HG02759 (cell line): Measurements from ENCODE around the gene SULT6B1.
"Not testable (repeated sequence)": the region's sequence is repeated elsewhere in the genome, so short reads cannot be mapped to it uniquely, and the experiment has no call there.

Experiments used
- ATAC-seq: cut with Tn5 transposase; IDR thresholded peaks from one replicate; pipeline ENCODE4 v1.9.1; 2021; ENCODE audit warnings: mild to moderate bottlenecking, moderate library complexity; ENCODE audit not compliant: unreplicated experiment

Gene SULT6B1

GRCh38 chr2:37196320-37197195 lies 8.1 kb upstream of the SULT6B1 start, which contains the start of gene CEBPZOS:
CEBPZOS (plus strand) TSS chr2:37196496; CDS start chr2:37199705, 3,209 bp downstream.
- ATAC-seq: peak; percentile 79

DNA sequence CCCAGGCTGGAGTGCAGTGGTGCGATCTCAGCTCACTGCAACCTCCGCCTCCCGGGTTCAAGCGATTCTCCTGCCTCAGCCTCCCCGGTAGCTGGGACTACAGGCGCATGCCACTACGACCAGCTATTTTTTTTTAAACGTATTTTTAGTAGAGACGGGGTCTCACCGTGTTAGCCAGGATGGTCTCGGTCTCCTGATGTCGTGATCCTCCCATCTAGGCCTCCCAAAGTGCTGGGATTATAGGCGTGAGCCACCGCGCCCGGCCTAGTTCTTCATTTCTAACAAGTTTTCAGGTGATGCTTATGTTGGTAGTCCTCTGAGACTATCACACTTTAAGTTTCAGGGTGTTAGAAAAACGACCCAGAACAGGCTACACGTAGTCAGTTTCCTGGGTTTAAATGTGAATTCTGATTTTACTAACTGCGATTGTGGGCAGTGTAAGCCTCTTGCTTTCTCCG lies 7.4 kb upstream of the SULT6B1 start:
- not testable (repeated sequence) for ATAC-seq

DNA sequence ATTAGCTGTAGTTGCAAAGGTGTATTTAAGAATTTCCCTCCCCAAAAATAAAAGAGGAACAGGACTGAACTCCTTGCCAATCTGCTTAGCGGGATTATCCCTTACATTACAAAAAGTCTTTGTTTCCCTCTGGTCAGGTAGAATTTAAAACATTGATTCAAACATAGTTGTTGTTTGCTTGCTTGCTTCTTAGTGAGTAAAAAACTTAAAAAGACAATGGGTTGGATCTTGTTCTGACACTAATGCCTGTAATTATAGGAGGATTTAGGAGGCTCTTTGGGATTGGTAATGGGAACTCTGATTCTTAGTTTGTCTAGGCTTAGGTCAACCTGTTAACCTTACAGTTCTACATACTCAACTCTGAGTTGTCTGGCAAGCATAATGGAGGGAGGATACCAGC lies 4.1 kb upstream of the SULT6B1 start:
- ATAC-seq: no peak

- ATAC-seq: no peak
Measured at GRCh38 chr2:37191747-37192146, 3.3 kb upstream of the SULT6B1 start.

DNA sequence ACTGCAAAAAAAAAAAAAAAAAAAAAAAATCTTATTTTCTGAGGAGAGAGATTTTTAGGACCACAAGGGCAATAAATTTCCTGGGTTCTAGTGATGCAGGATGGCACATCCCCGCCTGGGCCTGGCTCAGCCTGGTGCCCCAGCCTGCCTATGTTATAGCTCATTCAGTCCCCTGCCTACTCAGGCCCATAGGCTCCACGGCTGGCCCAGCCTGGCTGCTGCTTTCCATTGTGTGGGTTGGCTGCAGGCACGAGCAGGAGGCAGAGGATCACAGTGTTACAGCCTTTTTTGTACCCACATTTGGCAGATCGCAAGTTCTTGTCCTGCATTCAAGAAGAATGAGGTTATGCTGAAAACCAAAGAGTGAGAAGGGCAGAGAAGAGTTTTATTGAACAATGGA lies 2.8 kb upstream of the SULT6B1 start:
- no peak for ATAC-seq

DNA sequence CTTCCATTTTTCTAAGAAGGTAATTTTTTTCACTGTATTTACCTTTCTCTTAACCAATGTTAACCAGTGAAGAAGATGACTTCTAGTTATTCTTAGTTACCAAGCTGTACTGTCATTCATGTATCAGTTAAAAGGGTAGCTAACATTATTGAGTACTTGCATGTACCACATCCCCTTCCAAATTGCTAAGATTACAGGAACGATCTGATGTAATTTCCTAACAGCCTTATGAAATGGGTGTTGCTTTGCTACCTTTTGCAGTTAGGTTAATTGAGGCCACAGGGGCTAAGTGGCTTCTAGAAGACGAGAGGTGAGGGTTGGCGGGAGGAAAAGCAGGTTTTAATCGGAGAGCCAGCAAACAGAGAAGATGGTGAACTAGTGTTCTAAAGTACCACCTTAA lies 1.8 kb upstream of the SULT6B1 start:
- no peak for ATAC-seq

- ATAC-seq: no peak
Measured at GRCh38 chr2:37189452-37190153, 1.1 kb upstream of the SULT6B1 start.

- ATAC-seq: no peak
Measured at GRCh38 chr2:37181726-37182684, 6.5 kb downstream of the SULT6B1 start.

DNA sequence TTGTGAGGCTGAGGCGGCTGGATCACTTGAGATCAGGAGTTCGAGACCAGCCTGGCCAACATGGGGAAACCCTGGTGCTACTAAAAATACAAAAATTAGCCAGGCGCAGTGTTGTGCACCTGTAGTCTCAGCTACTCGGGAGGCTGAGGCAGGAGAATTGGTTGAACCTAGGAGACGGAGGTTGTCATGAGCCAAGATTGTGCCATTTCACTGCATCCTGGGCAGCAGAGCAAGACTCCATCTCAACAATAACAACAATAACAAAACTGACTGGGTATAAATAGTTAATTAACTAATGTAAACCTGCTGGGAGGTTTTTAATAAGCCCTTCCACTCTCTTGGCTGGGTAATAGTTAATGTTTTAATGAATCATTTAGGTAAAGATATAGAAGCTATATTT lies 7.8 kb downstream of the SULT6B1 start:
- ATAC-seq: no peak

DNA sequence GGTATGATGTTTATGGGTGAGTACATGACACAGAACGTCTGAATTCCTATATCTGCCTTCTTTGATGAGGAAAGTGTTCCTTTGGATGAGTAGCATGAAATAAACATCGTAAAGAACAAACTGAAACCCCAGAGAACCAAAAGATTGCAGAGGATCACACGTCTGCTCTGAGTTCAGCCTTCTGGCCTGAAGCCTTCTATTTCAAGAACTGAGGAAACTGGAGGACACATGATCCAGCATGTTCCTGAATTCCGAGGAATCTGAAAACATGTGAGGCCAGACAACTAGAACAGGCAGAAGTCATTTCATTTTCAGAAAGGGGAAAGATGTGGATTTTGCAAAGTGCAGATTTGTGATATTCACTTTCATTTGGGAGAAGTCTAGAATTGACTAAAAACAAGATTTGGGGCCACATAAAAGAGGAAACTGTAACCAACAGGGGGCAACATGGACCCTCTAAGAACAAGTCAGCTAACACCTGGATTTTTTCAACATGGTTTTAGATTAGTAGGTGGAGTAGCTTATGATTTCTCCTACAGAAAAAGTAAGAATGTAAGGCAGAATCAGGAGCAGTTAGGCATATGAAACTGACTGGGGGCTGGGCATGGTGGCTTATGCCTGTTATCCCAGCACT lies 8.3 kb downstream of the SULT6B1 start:
- ATAC-seq: no peak

GRCh38 chr2:37173741-37174140 lies 14.7 kb downstream of the SULT6B1 start:
- ATAC-seq: no peak

DNA sequence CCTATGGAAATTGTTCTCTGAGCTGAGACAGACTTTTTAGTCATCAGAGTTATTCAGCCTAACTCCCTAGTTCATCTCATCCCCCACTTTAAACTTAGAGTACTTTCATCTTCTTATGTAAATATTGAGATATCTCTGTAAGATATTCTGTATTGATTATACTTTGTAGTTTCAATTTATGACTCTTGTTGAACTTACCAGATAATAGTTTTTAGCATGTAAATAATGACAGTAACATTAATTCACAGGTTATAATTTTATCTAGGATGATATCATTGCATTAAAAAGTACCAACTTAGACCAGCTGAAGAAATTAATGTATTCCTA lies 16.9 kb downstream of the SULT6B1 start:
- no peak for ATAC-seq

GRCh38 chr2:37168217-37168981 lies 20.1 kb downstream of the SULT6B1 start:
- ATAC-seq: peak; percentile 71

DNA sequence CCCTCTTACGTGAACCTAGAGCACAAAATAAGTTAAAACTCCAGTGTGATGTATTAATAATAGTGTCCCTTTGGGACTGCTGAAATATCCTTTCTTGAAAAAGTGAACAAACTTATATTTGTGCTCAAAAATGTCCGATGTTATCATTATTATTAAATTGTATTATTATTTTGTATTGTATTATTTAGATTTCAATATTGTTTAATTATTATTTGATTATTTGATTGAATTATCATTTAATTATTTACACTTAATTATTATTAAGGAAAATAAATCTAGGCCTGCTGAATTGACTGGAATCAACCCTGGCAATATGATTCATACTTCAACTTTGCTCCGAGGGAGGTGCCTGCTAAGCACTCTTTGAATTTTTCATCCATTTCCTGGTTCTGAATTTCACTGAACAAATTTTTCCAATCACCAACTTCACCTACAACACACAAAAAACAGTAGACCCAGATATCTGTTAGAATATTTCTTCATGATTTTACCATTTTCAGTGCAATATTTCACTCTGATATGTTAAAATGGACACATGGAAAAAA lies 20.8 kb downstream of the SULT6B1 start:
- ATAC-seq: no peak

- ATAC-seq: no peak
Measured at GRCh38 chr2:37164757-37165156, 23.7 kb downstream of the SULT6B1 start.

DNA sequence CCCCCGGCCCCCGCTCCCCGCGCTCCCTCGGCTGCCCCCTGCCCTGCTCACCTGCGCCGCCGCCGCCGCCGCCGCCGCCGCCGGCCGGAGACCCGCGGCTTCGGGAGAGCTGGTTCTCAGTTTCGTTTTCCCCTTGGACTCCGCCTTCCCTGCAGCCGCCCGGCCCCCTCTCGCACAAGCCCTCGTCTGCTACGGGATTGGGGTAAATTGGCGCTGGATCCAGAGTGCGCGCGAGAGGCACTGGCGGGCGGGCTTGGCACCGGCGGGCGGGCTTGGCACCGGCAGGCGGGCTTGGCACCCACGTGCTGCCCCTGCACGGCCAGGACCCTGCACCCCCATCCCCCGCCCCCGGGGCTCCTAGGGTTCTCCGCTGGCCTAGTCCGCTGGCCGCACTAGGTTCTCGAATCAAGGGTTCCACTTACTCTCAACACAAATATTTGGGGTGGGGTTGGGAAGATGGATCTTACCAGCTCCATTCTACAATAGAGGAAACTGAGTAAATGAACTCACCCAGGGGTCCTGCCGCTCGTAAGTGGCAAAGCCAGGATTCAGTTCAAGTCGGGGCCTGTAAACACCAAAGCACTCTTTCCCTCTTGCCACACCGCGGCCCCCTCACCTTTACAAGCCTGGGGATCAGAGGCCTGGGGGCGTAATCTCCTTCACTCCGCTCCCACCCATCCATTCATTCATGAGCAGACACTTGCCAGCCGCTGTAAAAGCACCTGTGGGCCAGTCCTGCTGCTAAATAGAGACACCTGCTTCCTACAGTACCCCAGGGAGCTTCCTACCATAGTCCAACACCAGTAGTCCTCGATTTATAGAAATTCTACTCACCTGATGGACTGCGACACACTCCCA lies 31.4 kb downstream of the SULT6B1 start, which contains the start of gene EIF2AK2:
TSS of gene EIF2AK2 (minus strand) at position 124 of the 858 bp plus-strand sequence. CDS start 9,174 bp downstream, outside the sequence.
- ATAC-seq: peak; percentile 92

- ATAC-seq: peak; percentile 12
Measured at GRCh38 chr2:37156071-37156856, 32.2 kb downstream of the SULT6B1 start.

GRCh38 chr2:37154785-37155184 lies 33.7 kb downstream of the SULT6B1 start:
- no peak for ATAC-seq
